HG02642 (cell line): ENCODE measurements around the gene FAM227A.
"Not testable (repeated sequence)": the region's sequence is repeated elsewhere in the genome, so short reads cannot be mapped to it uniquely, and the experiment has no call there.

Experiments
- ATAC-seq: cut with Tn5 transposase; IDR thresholded peaks from one replicate; pipeline ENCODE4 v1.9.1; 2021; ENCODE audit warnings: mild to moderate bottlenecking; ENCODE audit not compliant: unreplicated experiment, poor library complexity

Gene FAM227A

DNA sequence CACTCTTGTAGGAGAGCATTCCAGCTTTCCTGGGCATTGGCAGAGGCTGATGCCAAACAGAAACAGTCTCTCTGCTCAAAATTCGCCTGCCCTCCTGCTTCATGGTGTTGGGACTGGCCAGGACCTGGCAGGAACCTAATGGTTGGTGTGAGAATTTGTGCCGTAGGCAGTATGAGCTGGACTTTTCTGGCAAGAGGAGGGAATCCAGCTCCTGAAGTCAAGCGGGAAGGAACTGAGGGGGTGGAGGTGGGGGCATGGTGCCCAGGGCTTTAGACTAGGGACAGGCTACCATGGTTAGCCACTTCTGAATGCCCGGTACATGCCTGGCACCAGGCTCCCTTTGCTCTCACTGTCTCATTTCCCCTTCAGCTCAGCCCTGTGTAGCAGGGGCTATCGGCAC lies 18.7 kb upstream of the FAM227A start:
- ATAC-seq: no peak

- no peak for ATAC-seq
Measured at GRCh38 chr22:38657045-38657909, 1.1 kb upstream of the FAM227A start.

DNA sequence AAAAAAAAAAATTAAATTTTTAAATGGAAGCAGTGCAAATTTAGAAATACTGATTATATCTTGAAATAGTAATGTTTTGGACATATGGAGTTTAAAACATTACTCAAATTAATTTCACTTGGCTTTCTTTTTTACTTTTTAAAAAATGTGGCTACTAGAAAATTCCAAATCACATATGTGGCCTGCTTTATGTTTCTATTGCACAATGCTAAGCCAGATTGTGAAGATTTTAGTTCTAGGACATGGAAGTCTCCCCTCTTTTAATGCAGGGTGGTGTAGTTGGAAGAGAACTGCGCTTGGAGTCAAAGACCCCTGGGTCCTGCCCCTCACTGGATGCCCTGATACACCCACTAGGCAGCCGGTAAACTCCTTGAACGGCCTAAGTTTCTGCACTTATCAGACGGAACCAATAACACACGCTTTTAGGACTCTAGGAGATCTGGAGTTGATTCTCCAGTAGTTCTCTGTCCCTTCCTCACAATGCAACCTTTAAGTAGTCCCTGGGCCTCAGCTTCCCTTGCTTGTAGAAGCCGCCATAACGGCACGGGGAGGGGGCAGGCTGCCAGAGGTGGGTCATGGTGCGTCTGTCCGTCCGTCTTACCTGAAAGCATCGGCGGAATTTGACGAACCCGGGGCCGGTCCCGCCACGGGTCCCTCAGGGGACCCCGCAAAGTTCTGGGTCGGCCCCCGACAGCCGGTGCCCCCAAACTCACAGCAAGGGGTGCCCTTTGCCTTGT lies 505 bp downstream of the FAM227A start:
- no peak for ATAC-seq

DNA sequence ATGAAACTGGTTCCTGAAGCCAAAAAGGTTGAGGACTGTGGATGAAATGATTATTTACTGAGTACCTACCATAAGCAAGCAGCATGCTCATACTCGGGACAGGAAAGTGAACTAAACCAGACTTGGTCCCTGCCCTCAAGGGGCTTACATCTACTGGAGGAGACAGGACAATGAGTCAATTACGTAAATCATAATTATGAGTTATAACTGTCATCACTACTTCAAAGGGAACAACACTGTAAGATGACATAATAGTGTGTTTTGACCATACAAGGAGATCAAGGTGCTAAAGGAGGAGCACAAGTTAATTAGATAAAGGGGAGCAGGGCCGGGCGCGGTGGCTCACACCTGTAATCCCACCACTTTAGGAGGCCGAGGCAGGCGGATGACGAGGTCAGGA lies 2.5 kb downstream of the FAM227A start:
- ATAC-seq: no peak

DNA sequence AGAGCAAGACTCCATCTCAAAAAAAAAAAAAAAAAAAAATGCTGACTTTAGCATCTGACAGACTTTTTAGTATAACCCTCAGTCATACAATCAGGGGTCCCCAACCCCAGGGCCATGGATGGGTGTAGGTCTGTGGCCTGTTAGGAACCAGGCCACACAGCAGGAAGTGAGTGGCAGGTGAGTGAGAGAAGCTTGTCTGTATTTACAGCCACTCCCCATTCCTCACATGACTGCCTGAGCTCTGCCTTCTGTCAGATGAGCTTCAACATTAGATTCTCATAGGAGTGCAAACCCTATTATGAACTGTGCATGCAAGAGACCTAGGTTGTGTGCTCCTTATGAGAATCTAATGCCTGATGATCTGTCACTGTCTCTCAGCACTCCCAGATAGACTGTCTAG lies 3.3 kb downstream of the FAM227A start:
- ATAC-seq: no peak

- no peak for ATAC-seq
Measured at GRCh38 chr22:38649841-38650522, 6.2 kb downstream of the FAM227A start.

DNA sequence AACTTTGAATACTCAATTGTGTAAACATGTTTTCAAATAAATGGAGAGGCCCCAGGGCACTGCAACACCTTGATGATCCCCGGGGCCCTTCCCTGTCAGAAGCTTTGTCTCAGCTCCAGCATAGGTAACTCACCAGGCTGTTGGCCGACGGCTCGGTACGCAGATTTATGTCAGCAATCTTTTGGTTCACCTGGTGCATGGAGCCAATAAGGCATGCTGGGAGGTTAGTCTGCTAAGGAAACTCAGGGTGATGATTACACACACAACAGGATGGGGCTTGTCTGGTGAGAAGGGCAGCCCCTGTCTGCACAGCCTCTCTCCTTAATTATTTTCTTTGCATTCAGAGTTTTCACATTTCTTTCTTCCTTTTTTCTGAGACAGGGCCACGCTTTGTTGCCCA lies 10.8 kb downstream of the FAM227A start:
- ATAC-seq: no peak

DNA sequence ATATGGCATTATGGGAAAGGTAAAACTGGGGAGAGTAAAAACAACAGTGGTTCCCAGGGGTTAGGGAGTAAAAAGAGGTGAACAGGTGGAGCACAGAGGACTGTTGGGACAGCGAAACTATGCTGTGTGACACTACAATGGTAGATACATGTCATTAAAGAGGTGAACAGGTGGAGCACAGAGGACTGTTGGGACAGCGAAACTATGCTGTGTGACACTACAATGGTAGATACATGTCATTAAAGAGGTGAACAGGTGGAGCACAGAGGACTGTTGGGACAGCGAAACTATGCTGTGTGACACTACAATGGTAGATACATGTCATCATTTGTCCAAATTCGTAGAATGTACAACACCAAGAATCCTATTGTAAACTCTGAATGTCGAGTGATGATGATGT lies 11.9 kb downstream of the FAM227A start:
- not testable (repeated sequence) for ATAC-seq

GRCh38 chr22:38641476-38642040 lies 14.6 kb downstream of the FAM227A start:
- ATAC-seq: no peak

DNA sequence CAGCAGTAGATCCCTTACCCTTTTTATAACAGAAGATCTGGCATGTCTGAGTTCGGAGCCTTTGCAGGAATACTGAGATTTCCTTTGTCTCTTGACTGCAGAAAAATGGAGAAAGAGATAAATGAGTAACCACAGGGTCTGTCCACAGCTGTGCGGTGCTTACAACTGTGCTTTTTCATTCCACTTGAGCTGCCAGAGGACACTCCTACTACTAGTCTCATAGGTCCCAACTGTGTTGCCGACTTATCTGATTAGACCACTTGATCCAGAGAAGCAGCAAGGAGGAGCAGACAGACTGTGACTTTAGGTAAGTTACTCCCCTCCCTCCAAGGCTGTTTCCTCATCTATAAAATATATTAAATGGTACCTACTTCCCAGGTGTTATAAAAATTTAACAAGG lies 17.5 kb downstream of the FAM227A start:
- ATAC-seq: no peak

DNA sequence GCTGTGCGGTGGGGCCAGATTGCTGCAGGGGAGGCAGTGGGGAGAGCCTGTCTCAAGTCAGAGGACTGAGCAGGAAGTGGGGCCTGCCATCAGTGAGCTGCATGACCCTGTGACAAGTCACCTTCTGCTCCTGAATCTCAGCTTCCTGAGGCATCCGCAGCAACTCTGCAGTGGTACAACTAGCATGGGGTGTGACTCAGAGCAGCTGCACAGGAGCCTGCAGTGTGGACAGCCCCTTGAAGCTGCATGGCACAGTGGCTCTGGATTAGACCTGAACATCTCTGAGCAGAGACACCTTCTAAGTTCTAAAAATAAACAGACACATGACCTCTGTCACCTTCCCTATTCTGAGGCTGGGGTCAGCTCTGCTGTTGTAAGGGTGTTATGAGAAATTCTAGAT lies 18.0 kb downstream of the FAM227A start:
- ATAC-seq: no peak

- ATAC-seq: no peak
Measured at GRCh38 chr22:38632528-38632927, 23.7 kb downstream of the FAM227A start.

GRCh38 chr22:38631724-38632123 lies 24.5 kb downstream of the FAM227A start:
- ATAC-seq: no peak

- ATAC-seq: no peak
Measured at GRCh38 chr22:38629108-38629507, 27.1 kb downstream of the FAM227A start.

GRCh38 chr22:38628444-38628843 lies 27.7 kb downstream of the FAM227A start:
- no peak for ATAC-seq

- ATAC-seq: no peak
Measured at GRCh38 chr22:38623351-38623750, 32.8 kb downstream of the FAM227A start.

DNA sequence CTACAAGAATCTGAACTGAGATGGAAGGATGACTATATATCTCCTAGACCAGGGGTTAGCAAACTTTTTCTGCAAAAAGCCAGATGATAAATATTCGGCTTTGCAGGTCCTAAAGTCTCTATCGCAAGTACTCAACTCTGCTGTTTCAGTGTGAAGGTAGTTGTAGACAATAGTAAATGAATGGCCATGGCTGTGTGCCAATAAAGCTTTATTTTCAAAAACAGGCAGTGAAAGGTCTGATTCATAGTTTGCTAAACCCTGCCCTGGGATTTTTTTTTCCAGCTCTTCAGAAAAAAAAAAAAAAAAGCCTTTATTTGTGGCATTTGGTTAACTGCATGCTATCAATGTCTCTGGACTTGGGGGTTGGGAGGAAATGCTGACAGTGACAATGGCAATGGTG lies 37.5 kb downstream of the FAM227A start:
- no peak for ATAC-seq

DNA sequence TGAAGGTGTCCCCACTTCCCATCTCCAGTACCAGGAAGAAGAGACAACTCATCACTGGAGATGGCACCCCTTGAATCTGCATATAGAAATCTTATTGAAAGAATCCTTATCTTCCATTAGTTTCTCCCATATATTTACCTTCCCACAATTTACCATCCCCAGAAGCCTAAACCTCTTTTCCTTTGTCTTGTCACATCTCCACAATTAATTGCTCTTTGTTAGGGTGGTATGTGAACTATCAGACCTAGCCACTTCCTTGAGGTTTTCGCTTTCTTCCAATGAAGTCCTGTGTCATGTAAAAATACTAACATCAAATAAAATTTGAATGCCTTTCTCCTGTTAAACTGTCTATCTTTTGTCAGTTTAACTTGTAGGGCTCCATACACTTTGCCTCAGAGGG lies 37.9 kb downstream of the FAM227A start:
- no peak for ATAC-seq

GRCh38 chr22:38615064-38615405 lies 41.2 kb downstream of the FAM227A start:
- not testable (repeated sequence) for ATAC-seq

DNA sequence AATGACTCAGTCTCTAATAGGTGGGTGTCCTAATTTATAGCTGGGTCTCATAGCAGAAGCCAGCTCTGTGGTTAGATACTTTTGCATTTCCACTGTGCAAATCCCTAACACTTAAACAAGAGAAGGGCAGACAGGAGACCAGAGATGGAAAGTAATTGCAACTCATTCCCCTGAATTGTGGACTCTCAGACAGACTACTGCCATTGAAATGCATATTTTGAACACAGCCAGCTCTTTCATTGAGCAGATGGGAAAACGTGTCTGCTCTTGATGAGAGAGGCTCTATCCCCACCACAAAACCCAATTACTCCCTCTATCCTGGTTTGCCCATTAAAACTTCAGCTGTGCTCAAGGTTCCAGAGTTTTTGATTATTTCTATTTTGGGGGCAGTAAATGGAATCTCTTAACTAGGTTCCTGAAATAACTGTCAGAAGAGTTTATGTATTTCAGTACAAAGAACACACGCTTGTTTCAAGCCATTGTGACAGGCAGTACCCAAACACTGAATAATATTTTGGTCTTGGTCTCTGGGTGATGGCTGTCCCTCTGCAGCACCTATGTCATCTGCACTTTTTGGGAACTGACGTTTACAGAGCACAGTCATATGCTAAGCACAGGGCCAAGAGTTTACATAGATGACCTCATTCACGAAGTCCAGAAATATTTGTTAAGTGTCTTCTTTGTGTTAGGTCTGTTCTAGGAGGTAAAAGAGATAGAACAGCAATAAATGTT lies 41.7 kb downstream of the FAM227A start:
- no peak for ATAC-seq
